ENCODE measurements around the gene SZRD1.

- TF ChIP-seq CTCF (conservative IDR thresholded peaks at IDR 0.05; ENCODE audit: low read depth, low read length) = no peak
- TF ChIP-seq EZH2 (IDR thresholded peaks at IDR 0.05; ENCODE audit: low read length, unreplicated experiment) = no peak
- TF ChIP-seq EZH2phosphoT487 (IDR thresholded peaks at IDR 0.05; ENCODE audit: borderline replicate concordance, low read length) = no peak
These were observed 77.1 kb downstream of the SZRD1 start for GRCh38 chr1:16443975-16444770.
